Measurements from ENCODE around the gene IL1RAP. TPM values are rescaled to one million over a fixed set of nuclear protein-coding genes. Genes with fewer than 3 reads are reported as not detected.

IL1RAP gene
- total RNA-seq, 1 donor from 2014 or later = 10.8 TPM

DNA sequence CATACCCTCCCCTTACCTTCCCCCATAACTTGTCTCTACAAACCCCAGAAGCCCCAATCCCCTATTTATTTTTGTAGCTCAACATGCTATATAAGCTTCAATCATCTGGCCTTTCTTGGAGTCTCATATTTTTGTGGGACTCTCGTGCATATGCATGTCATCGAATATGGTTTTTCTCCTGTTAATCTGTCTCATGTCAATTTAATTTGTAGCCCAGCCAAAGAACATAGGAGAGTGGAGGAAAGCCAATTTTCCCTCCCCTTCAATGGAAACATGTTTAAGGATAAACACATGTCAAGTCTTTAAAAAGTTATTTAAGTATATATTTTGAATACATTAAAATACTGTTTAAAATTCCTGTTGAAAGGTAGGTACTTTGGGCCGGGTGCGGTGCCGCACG lies 176.4 kb downstream of the IL1RAP start:
- no peaks in the 10 kb centered on the region for H3K27me3 ChIP-seq (ENCODE audit: control insufficient read depth, insufficient read depth, low read length)
- TF ChIP-seq, protein P1, sequence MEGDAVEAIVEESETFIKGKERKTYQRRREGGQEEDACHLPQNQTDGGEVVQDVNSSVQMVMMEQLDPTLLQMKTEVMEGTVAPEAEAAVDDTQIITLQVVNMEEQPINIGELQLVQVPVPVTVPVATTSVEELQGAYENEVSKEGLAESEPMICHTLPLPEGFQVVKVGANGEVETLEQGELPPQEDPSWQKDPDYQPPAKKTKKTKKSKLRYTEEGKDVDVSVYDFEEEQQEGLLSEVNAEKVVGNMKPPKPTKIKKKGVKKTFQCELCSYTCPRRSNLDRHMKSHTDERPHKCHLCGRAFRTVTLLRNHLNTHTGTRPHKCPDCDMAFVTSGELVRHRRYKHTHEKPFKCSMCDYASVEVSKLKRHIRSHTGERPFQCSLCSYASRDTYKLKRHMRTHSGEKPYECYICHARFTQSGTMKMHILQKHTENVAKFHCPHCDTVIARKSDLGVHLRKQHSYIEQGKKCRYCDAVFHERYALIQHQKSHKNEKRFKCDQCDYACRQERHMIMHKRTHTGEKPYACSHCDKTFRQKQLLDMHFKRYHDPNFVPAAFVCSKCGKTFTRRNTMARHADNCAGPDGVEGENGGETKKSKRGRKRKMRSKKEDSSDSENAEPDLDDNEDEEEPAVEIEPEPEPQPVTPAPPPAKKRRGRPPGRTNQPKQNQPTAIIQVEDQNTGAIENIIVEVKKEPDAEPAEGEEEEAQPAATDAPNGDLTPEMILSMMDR (IDR thresholded peaks at IDR 0.05; ENCODE audit: insufficient read depth, low read length, poor library complexity, severe bottlenecking) = no peak
- H3K36me3 ChIP-seq (ENCODE audit: control insufficient read depth, insufficient read depth, low read length) = no peaks in the 10 kb centered on the region
- no peak overlapping the region for H3K4me3 ChIP-seq (ENCODE audit: low read depth, low read length)
- DNase-seq (ENCODE audit: low read depth) = no peak

GRCh38 chr3:190692256-190692655 lies 178.4 kb downstream of the IL1RAP start:
- no peak for DNase-seq (ENCODE audit: low read depth)
- Histone ChIP-seq H3K4me3 (ENCODE audit: low read depth, low read length) (no peak overlapping the region), H3K36me3 (ENCODE audit: control insufficient read depth, insufficient read depth, low read length) (no peaks in the 10 kb centered on the region), H3K27me3 (ENCODE audit: control insufficient read depth, insufficient read depth, low read length) (no peaks in the 10 kb centered on the region)
- TF ChIP-seq, protein P1 (IDR thresholded peaks at IDR 0.05; ENCODE audit: insufficient read depth, low read length, poor library complexity, severe bottlenecking) = no peak

GRCh38 chr3:190694335-190695001 lies 180.6 kb downstream of the IL1RAP start:
- no peaks in the 10 kb centered on the region for H3K27me3 ChIP-seq (ENCODE audit: control insufficient read depth, insufficient read depth, low read length)
- H3K36me3 ChIP-seq (ENCODE audit: control insufficient read depth, insufficient read depth, low read length) = no peaks in the 10 kb centered on the region
- TF ChIP-seq, protein P1 (IDR thresholded peaks at IDR 0.05; ENCODE audit: insufficient read depth, low read length, poor library complexity, severe bottlenecking) = no peak
- H3K4me3 ChIP-seq (ENCODE audit: low read depth, low read length) = no peak overlapping the region
- no peak for DNase-seq (ENCODE audit: low read depth)

- Histone ChIP-seq H3K4me3 (ENCODE audit: low read depth, low read length) (no peak overlapping the region), H3K27me3 (ENCODE audit: control insufficient read depth, insufficient read depth, low read length) (no peaks in the 10 kb centered on the region), H3K36me3 (ENCODE audit: control insufficient read depth, insufficient read depth, low read length) (no peaks in the 10 kb centered on the region)
- TF ChIP-seq, protein P1 (IDR thresholded peaks at IDR 0.05; ENCODE audit: insufficient read depth, low read length, poor library complexity, severe bottlenecking) = no peak
- no peak for DNase-seq (ENCODE audit: low read depth)
Measured at GRCh38 chr3:190695225-190695624, 181.3 kb downstream of the IL1RAP start.

DNA sequence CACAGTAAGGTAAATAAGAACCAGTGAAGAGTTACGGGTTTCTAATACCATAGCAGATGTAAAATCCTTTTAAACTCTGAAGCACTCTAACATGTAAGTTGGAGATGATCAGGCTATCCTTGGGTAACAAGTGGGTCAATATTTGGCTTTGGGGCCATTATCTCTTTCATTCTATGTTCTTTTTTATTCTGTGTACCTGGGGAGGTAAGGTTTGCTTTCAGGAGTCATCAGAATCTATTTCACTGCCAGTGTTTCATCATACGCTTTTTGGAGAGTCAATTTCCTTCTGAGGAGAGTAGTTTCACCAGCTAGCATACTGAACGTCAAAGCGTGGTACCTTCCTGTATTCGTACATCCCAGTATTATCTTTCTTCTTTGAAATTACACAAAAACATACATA lies 182.1 kb downstream of the IL1RAP start:
- Histone ChIP-seq H3K4me3 (ENCODE audit: low read depth, low read length) (no peak overlapping the region), H3K27me3 (ENCODE audit: control insufficient read depth, insufficient read depth, low read length) (no peaks in the 10 kb centered on the region), H3K36me3 (ENCODE audit: control insufficient read depth, insufficient read depth, low read length) (no peaks in the 10 kb centered on the region)
- DNase-seq (ENCODE audit: low read depth) = no peak
- TF ChIP-seq, protein P1 (IDR thresholded peaks at IDR 0.05; ENCODE audit: insufficient read depth, low read length, poor library complexity, severe bottlenecking) = no peak
